WTC11 (cell line): ENCODE results near the gene TIMMDC1. TPM values are rescaled to one million over a fixed set of nuclear protein-coding genes. Genes with fewer than 3 reads are reported as not detected.

Source experiments
- ATAC-seq: fragments of 200-7000 bp; cut with Tn5 transposase; 2 replicates; pipeline ENCODE4 v1.10.0; 2021; ENCODE audit warnings: mild to moderate bottlenecking, moderate library complexity
- CTCF ChIA-PET: fragments of 300-600 bp; sonication (Branson Sonifier 250); formaldehyde crosslinking; loops from one replicate; lab custom pipeline; 2021; ENCODE audit warnings: antibody characterized with exemption; lab: Charles Lee
- POLR2A ChIA-PET: fragments of 350-600 bp; sonication (Branson Sonifier 250); formaldehyde crosslinking; loops from one replicate; lab custom pipeline; 2021; ENCODE audit warnings: antibody characterized with exemption; lab: Charles Lee
- DNase-seq: peaks from one replicate; pipeline ENCODE4 v3.0.0; 2021; ENCODE audit warnings: low spot score
- H3K27ac Mint-ChIP-seq: 2 replicates; pipeline ENCODE4 v1.8.0; 2021; ENCODE audit warnings: mixed read lengths
- H3K27me3 Mint-ChIP-seq: 2 replicates; pipeline ENCODE4 v1.8.0; 2021; ENCODE audit warnings: low read depth, mild to moderate bottlenecking, moderate library complexity, mixed read lengths
- H3K36me3 Mint-ChIP-seq: 2 replicates; pipeline ENCODE4 v1.8.0; 2021; ENCODE audit warnings: mixed read lengths
- H3K4me1 Mint-ChIP-seq: 2 replicates; pipeline ENCODE4 v1.8.0; 2022; ENCODE audit warnings: mixed read lengths
- H3K4me3 Mint-ChIP-seq: 2 replicates; pipeline ENCODE4 v1.8.0; 2021; ENCODE audit warnings: mild to moderate bottlenecking, moderate library complexity, mixed read lengths
- H3K9me3 Mint-ChIP-seq: 2 replicates; pipeline ENCODE4 v1.8.0; 2021; ENCODE audit warnings: mixed read lengths
- ATF1 ChIP-seq: sonication (generic); formaldehyde crosslinking; IDR thresholded peaks from 2 replicates; pipeline ENCODE4 v1.8.1; 2023; ENCODE audit warnings: mild to moderate bottlenecking, moderate library complexity, missing genetic modification reagents
- CTCF ChIP-seq: fragments of 200-600 bp; IDR thresholded peaks from 2 replicates; pipeline ENCODE4 v1.8.0; 2022; ENCODE audit warnings: antibody characterized with exemption
- ETV6 ChIP-seq: sonication (generic); formaldehyde crosslinking; IDR thresholded peaks from 2 replicates; pipeline ENCODE4 v1.8.1; 2022; ENCODE audit warnings: mild to moderate bottlenecking, missing genetic modification reagents
- GTF2I ChIP-seq: fragments of 250-450 bp; sonication (Bioruptor Pico); conservative IDR thresholded peaks from 2 replicates; pipeline ENCODE4 v1.4.0; 2021; ENCODE audit warnings: mild to moderate bottlenecking
- MXD4 ChIP-seq: fragments of 250-450 bp; sonication (Bioruptor Pico); IDR thresholded peaks from 2 replicates; pipeline ENCODE4 v1.8.0; 2021; ENCODE audit warnings: mild to moderate bottlenecking, moderate library complexity, borderline replicate concordance
- SOX15 ChIP-seq: fragments of 250-450 bp; sonication (Bioruptor Pico); IDR thresholded peaks from 2 replicates; pipeline ENCODE4 v1.9.0; 2021; ENCODE audit warnings: mild to moderate bottlenecking
- ZNF121 ChIP-seq: sonication (generic); formaldehyde crosslinking; IDR thresholded peaks from 2 replicates; pipeline ENCODE4 v1.8.0; 2023; ENCODE audit warnings: missing genetic modification reagents
- ZNF219 ChIP-seq: sonication (generic); formaldehyde crosslinking; IDR thresholded peaks from 2 replicates; pipeline ENCODE4 v1.8.0; 2023; ENCODE audit warnings: missing genetic modification reagents, mild to moderate bottlenecking, borderline replicate concordance
- total RNA-seq: library from RNA; stranded (reverse); gene quantifications from 3 replicates; pipeline ENCODE4 v1.2.3, GENCODE V29; 2021
- TF ChIP-seq, protein P1 (sequence below): sonication (generic); formaldehyde crosslinking; IDR thresholded peaks from 2 replicates; pipeline ENCODE4 v1.8.0; 2022; ENCODE audit warnings: mild to moderate bottlenecking, missing genetic modification reagents
- TF ChIP-seq, protein P2 (sequence below): sonication (generic); formaldehyde crosslinking; IDR thresholded peaks from 2 replicates; pipeline ENCODE4 v1.8.0; 2022; ENCODE audit warnings: missing genetic modification reagents
- TF ChIP-seq, protein P3 (sequence below): fragments of 250-450 bp; sonication (Bioruptor Pico); IDR thresholded peaks from 2 replicates; pipeline ENCODE4 v1.9.0; 2021; ENCODE audit warnings: mild to moderate bottlenecking, borderline replicate concordance
- TF ChIP-seq, protein P4 (sequence below): sonication (generic); formaldehyde crosslinking; IDR thresholded peaks from 2 replicates; pipeline ENCODE4 v1.8.1; 2023; ENCODE audit warnings: mild to moderate bottlenecking, missing genetic modification reagents, moderate library complexity
- TF ChIP-seq, protein P5 (sequence below): sonication (generic); formaldehyde crosslinking; IDR thresholded peaks from 2 replicates; pipeline ENCODE4 v1.8.1; 2022; ENCODE audit warnings: mild to moderate bottlenecking, moderate library complexity, missing genetic modification reagents
- TF ChIP-seq, protein P6 (sequence below): sonication (generic); formaldehyde crosslinking; conservative IDR thresholded peaks from 2 replicates; pipeline ENCODE4 v1.8.1; 2022; ENCODE audit warnings: mild to moderate bottlenecking, missing genetic modification reagents

The TIMMDC1 gene
- total RNA-seq, 1 experiment from 2014 or later = 114 TPM

GRCh38 chr3:119492810-119493209, 5.5 kb upstream of the TIMMDC1 start:
- CTCF ChIA-PET = no interaction called here
- no peak for ATAC-seq
- POLR2A ChIA-PET = no interaction called here

More at GRCh38 chr3:119492810-119493209, 5.5 kb upstream of the TIMMDC1 start:
- no peak overlapping the region for H3K27ac Mint-ChIP-seq
- H3K4me1 Mint-ChIP-seq = peaks cover 4% of the 10 kb centered on the region
- TF ChIP-seq, protein P1, sequence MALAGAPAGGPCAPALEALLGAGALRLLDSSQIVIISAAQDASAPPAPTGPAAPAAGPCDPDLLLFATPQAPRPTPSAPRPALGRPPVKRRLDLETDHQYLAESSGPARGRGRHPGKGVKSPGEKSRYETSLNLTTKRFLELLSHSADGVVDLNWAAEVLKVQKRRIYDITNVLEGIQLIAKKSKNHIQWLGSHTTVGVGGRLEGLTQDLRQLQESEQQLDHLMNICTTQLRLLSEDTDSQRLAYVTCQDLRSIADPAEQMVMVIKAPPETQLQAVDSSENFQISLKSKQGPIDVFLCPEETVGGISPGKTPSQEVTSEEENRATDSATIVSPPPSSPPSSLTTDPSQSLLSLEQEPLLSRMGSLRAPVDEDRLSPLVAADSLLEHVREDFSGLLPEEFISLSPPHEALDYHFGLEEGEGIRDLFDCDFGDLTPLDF (CRISPR knock-in tag) = no peak
- TF ChIP-seq CTCF (no peak), MXD4 (no peak), ZNF121 (no peak), ETV6 (CRISPR knock-in tag) (no peak), ATF1 (CRISPR knock-in tag) (no peak), GTF2I (CRISPR knock-in tag) (no peak), ZNF219 (no peak), SOX15 (CRISPR knock-in tag) (no peak)
- TF ChIP-seq, protein P2, sequence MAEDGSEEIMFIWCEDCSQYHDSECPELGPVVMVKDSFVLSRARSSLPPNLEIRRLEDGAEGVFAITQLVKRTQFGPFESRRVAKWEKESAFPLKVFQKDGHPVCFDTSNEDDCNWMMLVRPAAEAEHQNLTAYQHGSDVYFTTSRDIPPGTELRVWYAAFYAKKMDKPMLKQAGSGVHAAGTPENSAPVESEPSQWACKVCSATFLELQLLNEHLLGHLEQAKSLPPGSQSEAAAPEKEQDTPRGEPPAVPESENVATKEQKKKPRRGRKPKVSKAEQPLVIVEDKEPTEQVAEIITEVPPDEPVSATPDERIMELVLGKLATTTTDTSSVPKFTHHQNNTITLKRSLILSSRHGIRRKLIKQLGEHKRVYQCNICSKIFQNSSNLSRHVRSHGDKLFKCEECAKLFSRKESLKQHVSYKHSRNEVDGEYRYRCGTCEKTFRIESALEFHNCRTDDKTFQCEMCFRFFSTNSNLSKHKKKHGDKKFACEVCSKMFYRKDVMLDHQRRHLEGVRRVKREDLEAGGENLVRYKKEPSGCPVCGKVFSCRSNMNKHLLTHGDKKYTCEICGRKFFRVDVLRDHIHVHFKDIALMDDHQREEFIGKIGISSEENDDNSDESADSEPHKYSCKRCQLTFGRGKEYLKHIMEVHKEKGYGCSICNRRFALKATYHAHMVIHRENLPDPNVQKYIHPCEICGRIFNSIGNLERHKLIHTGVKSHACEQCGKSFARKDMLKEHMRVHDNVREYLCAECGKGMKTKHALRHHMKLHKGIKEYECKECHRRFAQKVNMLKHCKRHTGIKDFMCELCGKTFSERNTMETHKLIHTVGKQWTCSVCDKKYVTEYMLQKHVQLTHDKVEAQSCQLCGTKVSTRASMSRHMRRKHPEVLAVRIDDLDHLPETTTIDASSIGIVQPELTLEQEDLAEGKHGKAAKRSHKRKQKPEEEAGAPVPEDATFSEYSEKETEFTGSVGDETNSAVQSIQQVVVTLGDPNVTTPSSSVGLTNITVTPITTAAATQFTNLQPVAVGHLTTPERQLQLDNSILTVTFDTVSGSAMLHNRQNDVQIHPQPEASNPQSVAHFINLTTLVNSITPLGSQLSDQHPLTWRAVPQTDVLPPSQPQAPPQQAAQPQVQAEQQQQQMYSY (CRISPR knock-in tag) = no peak
- TF ChIP-seq, protein P3, sequence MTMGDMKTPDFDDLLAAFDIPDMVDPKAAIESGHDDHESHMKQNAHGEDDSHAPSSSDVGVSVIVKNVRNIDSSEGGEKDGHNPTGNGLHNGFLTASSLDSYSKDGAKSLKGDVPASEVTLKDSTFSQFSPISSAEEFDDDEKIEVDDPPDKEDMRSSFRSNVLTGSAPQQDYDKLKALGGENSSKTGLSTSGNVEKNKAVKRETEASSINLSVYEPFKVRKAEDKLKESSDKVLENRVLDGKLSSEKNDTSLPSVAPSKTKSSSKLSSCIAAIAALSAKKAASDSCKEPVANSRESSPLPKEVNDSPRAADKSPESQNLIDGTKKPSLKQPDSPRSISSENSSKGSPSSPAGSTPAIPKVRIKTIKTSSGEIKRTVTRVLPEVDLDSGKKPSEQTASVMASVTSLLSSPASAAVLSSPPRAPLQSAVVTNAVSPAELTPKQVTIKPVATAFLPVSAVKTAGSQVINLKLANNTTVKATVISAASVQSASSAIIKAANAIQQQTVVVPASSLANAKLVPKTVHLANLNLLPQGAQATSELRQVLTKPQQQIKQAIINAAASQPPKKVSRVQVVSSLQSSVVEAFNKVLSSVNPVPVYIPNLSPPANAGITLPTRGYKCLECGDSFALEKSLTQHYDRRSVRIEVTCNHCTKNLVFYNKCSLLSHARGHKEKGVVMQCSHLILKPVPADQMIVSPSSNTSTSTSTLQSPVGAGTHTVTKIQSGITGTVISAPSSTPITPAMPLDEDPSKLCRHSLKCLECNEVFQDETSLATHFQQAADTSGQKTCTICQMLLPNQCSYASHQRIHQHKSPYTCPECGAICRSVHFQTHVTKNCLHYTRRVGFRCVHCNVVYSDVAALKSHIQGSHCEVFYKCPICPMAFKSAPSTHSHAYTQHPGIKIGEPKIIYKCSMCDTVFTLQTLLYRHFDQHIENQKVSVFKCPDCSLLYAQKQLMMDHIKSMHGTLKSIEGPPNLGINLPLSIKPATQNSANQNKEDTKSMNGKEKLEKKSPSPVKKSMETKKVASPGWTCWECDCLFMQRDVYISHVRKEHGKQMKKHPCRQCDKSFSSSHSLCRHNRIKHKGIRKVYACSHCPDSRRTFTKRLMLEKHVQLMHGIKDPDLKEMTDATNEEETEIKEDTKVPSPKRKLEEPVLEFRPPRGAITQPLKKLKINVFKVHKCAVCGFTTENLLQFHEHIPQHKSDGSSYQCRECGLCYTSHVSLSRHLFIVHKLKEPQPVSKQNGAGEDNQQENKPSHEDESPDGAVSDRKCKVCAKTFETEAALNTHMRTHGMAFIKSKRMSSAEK (CRISPR knock-in tag) = no peak
- TF ChIP-seq, protein P4, sequence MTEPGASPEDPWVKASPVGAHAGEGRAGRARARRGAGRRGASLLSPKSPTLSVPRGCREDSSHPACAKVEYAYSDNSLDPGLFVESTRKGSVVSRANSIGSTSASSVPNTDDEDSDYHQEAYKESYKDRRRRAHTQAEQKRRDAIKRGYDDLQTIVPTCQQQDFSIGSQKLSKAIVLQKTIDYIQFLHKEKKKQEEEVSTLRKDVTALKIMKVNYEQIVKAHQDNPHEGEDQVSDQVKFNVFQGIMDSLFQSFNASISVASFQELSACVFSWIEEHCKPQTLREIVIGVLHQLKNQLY (CRISPR knock-in tag) = no peak
- TF ChIP-seq, protein P5, sequence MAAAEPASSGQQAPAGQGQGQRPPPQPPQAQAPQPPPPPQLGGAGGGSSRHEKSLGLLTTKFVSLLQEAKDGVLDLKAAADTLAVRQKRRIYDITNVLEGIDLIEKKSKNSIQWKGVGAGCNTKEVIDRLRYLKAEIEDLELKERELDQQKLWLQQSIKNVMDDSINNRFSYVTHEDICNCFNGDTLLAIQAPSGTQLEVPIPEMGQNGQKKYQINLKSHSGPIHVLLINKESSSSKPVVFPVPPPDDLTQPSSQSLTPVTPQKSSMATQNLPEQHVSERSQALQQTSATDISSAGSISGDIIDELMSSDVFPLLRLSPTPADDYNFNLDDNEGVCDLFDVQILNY (CRISPR knock-in tag) = no peak
- TF ChIP-seq, protein P6, sequence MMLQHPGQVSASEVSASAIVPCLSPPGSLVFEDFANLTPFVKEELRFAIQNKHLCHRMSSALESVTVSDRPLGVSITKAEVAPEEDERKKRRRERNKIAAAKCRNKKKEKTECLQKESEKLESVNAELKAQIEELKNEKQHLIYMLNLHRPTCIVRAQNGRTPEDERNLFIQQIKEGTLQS (CRISPR knock-in tag) = no peak
- no peaks in the 10 kb centered on the region for H3K27me3 Mint-ChIP-seq
- DNase-seq = no peak
- H3K9me3 Mint-ChIP-seq = no peaks in the 10 kb centered on the region
- no peak overlapping the region for H3K4me3 Mint-ChIP-seq
- H3K36me3 Mint-ChIP-seq = peaks cover 10% of the 10 kb centered on the region
